ENCODE measurements around the gene CD74.

Gene CD74

GRCh38 chr5:150443242-150444075 lies 30.7 kb upstream of the CD74 start:
- CTCF ChIA-PET, result interaction anchor here (1.8 kb wide), 1 partner anchor 7 kb away, joined by 4 read pairs; no protein-coding TSS in a partner anchor

GRCh38 chr5:150442699-150443080 lies 30.0 kb upstream of the CD74 start:
- CTCF ChIA-PET, result interaction anchor here (0.7 kb wide), 1 partner anchor 9 kb away, joined by 4 read pairs; no protein-coding TSS in a partner anchor
- TF ChIP-seq CTCF (IDR thresholded peaks at IDR 0.05; ENCODE audit: insufficient read depth, low read length, missing control alignments), result no peak
- H3K4me3 ChIP-seq (ENCODE audit: low read depth, low read length), result no peak overlapping the region
- POLR2A ChIA-PET, result no interaction called here
- DNase-seq (ENCODE audit: low read depth, low spot score), result no peak

More at GRCh38 chr5:150443242-150444075, 30.7 kb upstream of the CD74 start:
- H3K4me3 ChIP-seq (ENCODE audit: low read depth, low read length), result no peak overlapping the region
- POLR2A ChIA-PET, result no interaction called here
- DNase-seq (ENCODE audit: low read depth, low spot score), result no peak
- TF ChIP-seq CTCF (IDR thresholded peaks at IDR 0.05; ENCODE audit: insufficient read depth, low read length, missing control alignments), result no peak

GRCh38 chr5:150441813-150442698 lies 29.3 kb upstream of the CD74 start:
- TF ChIP-seq CTCF (IDR thresholded peaks at IDR 0.05; ENCODE audit: insufficient read depth, low read length, missing control alignments), result no peak
- no peak overlapping the region for H3K4me3 ChIP-seq (ENCODE audit: low read depth, low read length)
- no peak for DNase-seq (ENCODE audit: low read depth, low spot score)
- ChIA-PET POLR2A (interaction anchor here (0.6 to 1.1 kb wide), 2 partner anchors 7 to 16 kb away, joined by 3 to 6 read pairs; no protein-coding TSS in a partner anchor), CTCF (interaction anchor here (0.7 kb wide), 1 partner anchor 9 kb away, joined by 4 read pairs; no protein-coding TSS in a partner anchor)

GRCh38 chr5:150440948-150441812 lies 28.5 kb upstream of the CD74 start:
- ChIA-PET POLR2A (interaction anchor here (1.1 kb wide), 1 partner anchor 8 kb away, joined by 3 read pairs; no protein-coding TSS in a partner anchor), CTCF (interaction anchor here (2.3 kb wide), 1 partner anchor 9 kb away, joined by 13 read pairs; the partner anchor contains the start of gene RPS14)
- no peak for TF ChIP-seq CTCF (IDR thresholded peaks at IDR 0.05; ENCODE audit: insufficient read depth, low read length, missing control alignments)
- DNase-seq (ENCODE audit: low read depth, low spot score), result no peak
- no peak overlapping the region for H3K4me3 ChIP-seq (ENCODE audit: low read depth, low read length)

- no peak for DNase-seq (ENCODE audit: low read depth, low spot score)
- POLR2A ChIA-PET, result no interaction called here
- no peak overlapping the region for H3K4me3 ChIP-seq (ENCODE audit: low read depth, low read length)
- CTCF ChIA-PET, result interaction anchor here (1.1 to 2.3 kb wide), 4 partner anchors 10 to 42 kb away, joined by 3 to 13 read pairs (median 3); partner anchors contain the start of gene RPS14
- peak; percentile 53 for TF ChIP-seq CTCF (IDR thresholded peaks at IDR 0.05; ENCODE audit: insufficient read depth, low read length, missing control alignments)
Observed at GRCh38 chr5:150438873-150439546, 26.3 kb upstream of the CD74 start.
